Smooth muscle cell (in vitro differentiated cells): ENCODE results near the gene ATP5PO. TPM values are rescaled to one million over a fixed set of nuclear protein-coding genes. Genes with fewer than 3 reads are reported as not detected.
A peak's percentile ranks its signal among the peaks of the same experiment; 100 is the strongest.

Experiments used
- DNase-seq: peaks from one replicate; lab custom pipeline; 2025; ENCODE audit not compliant: unreplicated experiment; lab: John Stamatoyannopoulos, UW
- H2AFZ ChIP-seq: fragments of 200-600 bp; sonication (generic); 2 replicates; pipeline ENCODE4 v1.6.0; 2016; ENCODE audit warnings: antibody characterized with exemption, low read depth, mild to moderate bottlenecking
- H3F3A ChIP-seq: fragments of 200-600 bp; sonication (generic); 2 replicates; pipeline ENCODE4 v1.6.0; 2017; ENCODE audit warnings: antibody characterized with exemption, low read depth
- H3K27ac ChIP-seq: fragments of 200-600 bp; sonication (generic); 2 replicates; pipeline ENCODE4 v1.5.1; 2016; ENCODE audit warnings: low read depth, mild to moderate bottlenecking
- H3K27me3 ChIP-seq: fragments of 200-600 bp; sonication (generic); 2 replicates; pipeline ENCODE4 v1.6.1; 2016; ENCODE audit warnings: low read depth, mild to moderate bottlenecking
- H3K36me3 ChIP-seq: fragments of 200-600 bp; sonication (generic); 2 replicates; pipeline ENCODE4 v1.5.1; 2016; ENCODE audit warnings: low read depth
- H3K4me1 ChIP-seq: fragments of 200-600 bp; sonication (generic); 2 replicates; pipeline ENCODE4 v1.5.1; 2016; ENCODE audit warnings: low read depth
- H3K4me2 ChIP-seq: fragments of 200-600 bp; sonication (generic); 2 replicates; pipeline ENCODE4 v1.6.0; 2016; ENCODE audit warnings: mild to moderate bottlenecking
- H3K4me3 ChIP-seq: fragments of 200-600 bp; sonication (generic); 2 replicates; pipeline ENCODE4 v1.5.1; 2016; ENCODE audit warnings: mild to moderate bottlenecking
- H3K79me2 ChIP-seq: fragments of 200-600 bp; sonication (generic); 2 replicates; pipeline ENCODE4 v1.6.0; 2016; ENCODE audit warnings: low read depth, mild to moderate bottlenecking
- H3K9ac ChIP-seq: fragments of 200-600 bp; sonication (generic); 2 replicates; pipeline ENCODE4 v1.6.0; 2016; ENCODE audit warnings: low read depth
- H3K9me3 ChIP-seq: fragments of 200-600 bp; sonication (generic); replicated peaks from 2 replicates; pipeline ENCODE4 v1.5.1; 2016; ENCODE audit warnings: low read depth
- H4K20me1 ChIP-seq: fragments of 200-600 bp; sonication (generic); 2 replicates; pipeline ENCODE4 v1.6.0; 2016; ENCODE audit warnings: low read depth
- WGBS: methylation state at CpG from one replicate; pipeline ENCODE4 v1.1.7; 2016; ENCODE audit warnings: low lambda C conversion rate; 5-methylcytosine and 5-hydroxymethylcytosine counted together
- polyA plus RNA-seq: library from polyadenylated mRNA; unstranded; fragments of >200 nt; fragmentation: Nextera tagmentation; extraction: Ambion mirVana; gene quantifications from 2 replicates; pipeline ENCODE4 v1.2.1, GENCODE V29; 2016
- total RNA-seq: library from RNA; depleted of rRNA; stranded (reverse); fragments of >200 nt; gene quantifications from 2 replicates; pipeline ENCODE4 v1.2.3, GENCODE V29; 2014
- TF ChIP-seq, protein P1 (sequence below): fragments of 200-600 bp; sonication (generic); IDR thresholded peaks from 2 replicates; pipeline ENCODE4 v1.5.1; 2017; ENCODE audit warnings: borderline replicate concordance, mild to moderate bottlenecking, antibody characterized with exemption; ENCODE audit not compliant: insufficient read depth, poor library complexity, severe bottlenecking

ATP5PO gene
- total and polyA plus RNA-seq, 2 experiments from 2014 or later: 226 to 363 TPM

DNA sequence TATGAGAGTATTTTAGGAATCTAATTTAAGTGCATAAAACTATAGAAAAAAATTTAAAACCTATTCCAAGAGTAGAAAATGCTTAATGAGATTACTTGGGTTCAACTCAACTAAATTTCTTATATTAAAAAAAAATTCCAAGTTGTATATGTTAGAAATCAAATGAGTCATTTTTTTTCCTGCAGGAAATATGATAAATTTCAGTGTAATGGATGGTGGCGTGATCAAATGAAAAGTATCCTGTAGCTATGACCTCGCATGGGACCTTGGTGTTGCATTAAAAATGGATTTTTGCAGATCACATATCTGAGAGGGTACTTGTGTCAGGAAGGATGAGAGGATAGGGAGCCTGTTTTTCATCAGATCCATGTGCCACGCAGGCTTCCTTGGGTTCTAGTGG lies 17.9 kb downstream of the ATP5PO start:
- no peaks in the 10 kb centered on the region for H4K20me1 ChIP-seq
- 85% methylated on average over 3 of the region's 3 CpGs for WGBS
- no peaks in the 10 kb centered on the region for H3K9me3 ChIP-seq
- no peak overlapping the region for H3K4me2 ChIP-seq
- H3K4me1 ChIP-seq: peaks cover 13% of the 10 kb centered on the region
- H3K79me2 ChIP-seq: no peaks in the 10 kb centered on the region
- H3K36me3 ChIP-seq: no peaks in the 10 kb centered on the region
- no peak overlapping the region for H3K4me3 ChIP-seq
- TF ChIP-seq, protein P1, sequence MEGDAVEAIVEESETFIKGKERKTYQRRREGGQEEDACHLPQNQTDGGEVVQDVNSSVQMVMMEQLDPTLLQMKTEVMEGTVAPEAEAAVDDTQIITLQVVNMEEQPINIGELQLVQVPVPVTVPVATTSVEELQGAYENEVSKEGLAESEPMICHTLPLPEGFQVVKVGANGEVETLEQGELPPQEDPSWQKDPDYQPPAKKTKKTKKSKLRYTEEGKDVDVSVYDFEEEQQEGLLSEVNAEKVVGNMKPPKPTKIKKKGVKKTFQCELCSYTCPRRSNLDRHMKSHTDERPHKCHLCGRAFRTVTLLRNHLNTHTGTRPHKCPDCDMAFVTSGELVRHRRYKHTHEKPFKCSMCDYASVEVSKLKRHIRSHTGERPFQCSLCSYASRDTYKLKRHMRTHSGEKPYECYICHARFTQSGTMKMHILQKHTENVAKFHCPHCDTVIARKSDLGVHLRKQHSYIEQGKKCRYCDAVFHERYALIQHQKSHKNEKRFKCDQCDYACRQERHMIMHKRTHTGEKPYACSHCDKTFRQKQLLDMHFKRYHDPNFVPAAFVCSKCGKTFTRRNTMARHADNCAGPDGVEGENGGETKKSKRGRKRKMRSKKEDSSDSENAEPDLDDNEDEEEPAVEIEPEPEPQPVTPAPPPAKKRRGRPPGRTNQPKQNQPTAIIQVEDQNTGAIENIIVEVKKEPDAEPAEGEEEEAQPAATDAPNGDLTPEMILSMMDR: no peak
- peaks cover 10% of the 10 kb centered on the region for H3F3A ChIP-seq
- DNase-seq: no peak
- no peak overlapping the region for H2AFZ ChIP-seq
- H3K9ac ChIP-seq: no peak overlapping the region
- no peaks in the 10 kb centered on the region for H3K27me3 ChIP-seq
- no peak overlapping the region for H3K27ac ChIP-seq

DNA sequence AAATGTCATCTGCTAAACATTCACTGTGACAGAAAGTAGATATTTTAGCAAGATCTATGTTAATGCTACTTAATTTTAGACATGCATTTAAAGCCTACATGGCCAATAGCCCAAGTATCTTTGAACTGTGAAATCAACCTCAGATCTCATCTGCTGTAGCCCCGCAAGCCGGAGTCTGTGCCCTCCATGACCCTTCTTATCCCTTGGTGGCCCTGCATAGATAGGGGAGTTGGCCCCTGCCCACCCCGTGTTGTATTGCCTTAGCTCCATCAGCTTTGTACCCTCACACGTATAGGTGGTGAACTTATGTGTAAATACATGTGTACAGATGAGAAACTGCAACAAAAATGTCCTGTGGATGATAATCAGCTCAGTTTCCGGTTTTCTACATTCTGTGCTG lies 18.5 kb downstream of the ATP5PO start:
- TF ChIP-seq, protein P1: no peak
- no peaks in the 10 kb centered on the region for H3K27me3 ChIP-seq
- H4K20me1 ChIP-seq: no peaks in the 10 kb centered on the region
- H3K4me1 ChIP-seq: peaks cover 13% of the 10 kb centered on the region
- H2AFZ ChIP-seq: no peak overlapping the region
- no peak overlapping the region for H3K4me3 ChIP-seq
- no peaks in the 10 kb centered on the region for H3K9me3 ChIP-seq
- H3K9ac ChIP-seq: no peak overlapping the region
- no peak for DNase-seq
- H3K79me2 ChIP-seq: no peaks in the 10 kb centered on the region
- no peak overlapping the region for H3K4me2 ChIP-seq
- peaks cover 6% of the 10 kb centered on the region for H3F3A ChIP-seq
- no peak overlapping the region for H3K27ac ChIP-seq
- 85% methylated on average over 5 of the region's 5 CpGs for WGBS
- H3K36me3 ChIP-seq: no peaks in the 10 kb centered on the region

DNA sequence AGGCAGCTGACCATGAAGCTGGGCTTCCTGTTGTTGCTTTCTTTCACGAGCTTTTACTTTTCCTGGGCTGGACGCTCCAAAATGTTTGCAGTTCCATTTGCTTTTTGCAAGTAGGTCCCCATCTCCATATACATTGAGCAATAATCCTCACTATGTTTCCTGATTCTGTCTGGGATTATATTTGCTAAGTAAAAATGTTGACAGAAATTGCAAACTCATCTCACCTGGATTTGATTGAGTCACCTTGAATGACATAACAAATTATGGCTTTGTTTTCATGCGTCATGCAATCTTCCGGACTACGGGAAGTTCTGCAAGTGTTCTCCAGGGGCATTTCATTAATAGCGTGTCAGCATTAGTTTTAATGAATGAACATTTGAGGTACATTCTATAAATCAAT lies 18.9 kb downstream of the ATP5PO start:
- H3K9me3 ChIP-seq: no peaks in the 10 kb centered on the region
- 90% methylated on average over 6 of the region's 6 CpGs for WGBS
- no peak overlapping the region for H3K27ac ChIP-seq
- no peaks in the 10 kb centered on the region for H3K36me3 ChIP-seq
- H4K20me1 ChIP-seq: no peaks in the 10 kb centered on the region
- TF ChIP-seq, protein P1: no peak
- DNase-seq: no peak
- no peak overlapping the region for H3K9ac ChIP-seq
- H3K4me2 ChIP-seq: no peak overlapping the region
- H3K4me3 ChIP-seq: no peak overlapping the region
- peaks cover 13% of the 10 kb centered on the region for H3K4me1 ChIP-seq
- H2AFZ ChIP-seq: no peak overlapping the region
- H3K27me3 ChIP-seq: no peaks in the 10 kb centered on the region
- no peaks in the 10 kb centered on the region for H3K79me2 ChIP-seq
- peaks cover 6% of the 10 kb centered on the region for H3F3A ChIP-seq

DNA sequence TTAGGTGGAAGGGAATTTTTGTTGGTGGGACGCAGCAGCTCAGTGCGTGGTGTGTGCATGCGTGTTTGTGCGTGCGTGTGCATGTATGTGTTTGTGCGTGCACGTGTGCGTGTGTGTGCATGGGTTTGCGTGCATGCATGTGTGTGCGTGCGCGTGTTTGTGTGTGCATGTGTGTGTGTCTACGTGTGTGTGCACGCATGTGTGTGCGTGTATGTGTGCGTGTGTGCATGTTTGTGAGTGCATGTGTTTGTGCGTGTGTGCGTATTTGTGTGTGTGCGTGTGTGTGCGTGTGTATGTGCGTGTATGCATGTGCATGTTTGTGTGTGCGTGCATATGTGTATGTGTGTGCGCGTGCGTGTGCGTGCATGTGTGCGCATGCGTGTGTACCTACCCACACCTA lies 20.2 kb downstream of the ATP5PO start:
- peak overlapping the region; percentile 91 for H2AFZ ChIP-seq
- no peak overlapping the region for H3K27ac ChIP-seq
- H3K27me3 ChIP-seq: no peaks in the 10 kb centered on the region
- no peaks in the 10 kb centered on the region for H3K9me3 ChIP-seq
- peaks cover 13% of the 10 kb centered on the region for H3K4me1 ChIP-seq
- H3K9ac ChIP-seq: no peak overlapping the region
- H4K20me1 ChIP-seq: no peaks in the 10 kb centered on the region
- DNase-seq: no peak
- peaks cover 6% of the 10 kb centered on the region for H3F3A ChIP-seq
- TF ChIP-seq, protein P1: no peak
- no peaks in the 10 kb centered on the region for H3K79me2 ChIP-seq
- H3K4me3 ChIP-seq: no peak overlapping the region
- 96% methylated on average over 18 of the region's 28 CpGs for WGBS
- peak overlapping the region; percentile 92 for H3K4me2 ChIP-seq
- no peaks in the 10 kb centered on the region for H3K36me3 ChIP-seq
